NCI-H2081 (cell line): ENCODE results near the gene ARHGAP19.
A peak's percentile ranks its signal among the peaks of the same experiment; 100 is the strongest.

Experiments
- DNase-seq, 2 experiments: peaks; one replicate each; lab custom pipeline; 2025; lab: John Stamatoyannopoulos, UW

The ARHGAP19 gene

GRCh38 chr10:97229322-97230015 lies 63.0 kb downstream of the ARHGAP19 start:
- no peak for DNase-seq

- no peak for DNase-seq
Measured at GRCh38 chr10:97228775-97229157, 63.7 kb downstream of the ARHGAP19 start.

- DNase-seq = no peak
Measured at GRCh38 chr10:97228130-97228774, 64.2 kb downstream of the ARHGAP19 start.

GRCh38 chr10:97226398-97226797 lies 66.0 kb downstream of the ARHGAP19 start:
- DNase-seq = no peak

GRCh38 chr10:97224483-97225435 lies 67.7 kb downstream of the ARHGAP19 start:
- DNase-seq = no peak

GRCh38 chr10:97222326-97222961 lies 70.0 kb downstream of the ARHGAP19 start:
- no peak for DNase-seq

GRCh38 chr10:97220355-97220754 lies 72.1 kb downstream of the ARHGAP19 start:
- no peak for DNase-seq

- no peak for DNase-seq
Measured at GRCh38 chr10:97217299-97217698, 75.1 kb downstream of the ARHGAP19 start.

GRCh38 chr10:97215619-97216260 lies 76.7 kb downstream of the ARHGAP19 start:
- no peak for DNase-seq

GRCh38 chr10:97213431-97213830 lies 79.0 kb downstream of the ARHGAP19 start:
- DNase-seq = no peak

GRCh38 chr10:97211229-97211628 lies 81.2 kb downstream of the ARHGAP19 start:
- DNase-seq = no peak

- DNase-seq = peak; percentile 54 to 56
Measured at GRCh38 chr10:97210543-97210960, 81.9 kb downstream of the ARHGAP19 start.

- no peak for DNase-seq
Measured at GRCh38 chr10:97207756-97208346, 84.6 kb downstream of the ARHGAP19 start.

GRCh38 chr10:97207131-97207530 lies 85.3 kb downstream of the ARHGAP19 start:
- no peak for DNase-seq

- no peak for DNase-seq
Measured at GRCh38 chr10:97204826-97205679, 87.4 kb downstream of the ARHGAP19 start.

- DNase-seq = no peak
Measured at GRCh38 chr10:97203220-97203619, 89.2 kb downstream of the ARHGAP19 start.

GRCh38 chr10:97200616-97201015 lies 91.8 kb downstream of the ARHGAP19 start:
- DNase-seq = no peak

GRCh38 chr10:97199152-97199551 lies 93.3 kb downstream of the ARHGAP19 start:
- DNase-seq = no peak

GRCh38 chr10:97197030-97197500 lies 95.4 kb downstream of the ARHGAP19 start:
- no peak for DNase-seq
